ENCODE results near the gene IFT81. TPM values are rescaled to one million over a fixed set of nuclear protein-coding genes. Genes with fewer than 3 reads are reported as not detected.

Gene IFT81
- total and polyA plus RNA-seq, 2 experiments from 2014 or later, result 17.5 to 22.3 TPM

GRCh38 chr12:110252716-110253115 lies 128.6 kb downstream of the IFT81 start (continued):
- no peak for TF ChIP-seq REST (IDR thresholded peaks at IDR 0.05; ENCODE audit: unreplicated experiment)

GRCh38 chr12:110253176-110253575 lies 129.0 kb downstream of the IFT81 start:
- no peaks in the 10 kb centered on the region for H3K27me3 ChIP-seq (ENCODE audit: insufficient read depth)
- no peaks in the 10 kb centered on the region for H4K20me1 ChIP-seq (replicated peaks; ENCODE audit: insufficient read depth)
- Mint-ChIP-seq H3K9me3 (no peaks in the 10 kb centered on the region), H3K4me3 (no peak overlapping the region), H3K27me3 (ENCODE audit: insufficient read depth, low read depth, poor library complexity) (peaks cover 6% of the 10 kb centered on the region), H3K4me1 (peaks cover 4% of the 10 kb centered on the region; the same call in 1 of the 3 replicates), H3K27ac (peak overlapping the region; percentile 32; the same call in 1 of the 2 replicates), H3K36me3 (ENCODE audit: low read depth) (no peaks in the 10 kb centered on the region)
- no peak for DNase-seq (ENCODE audit: low spot score)
- H3K79me2 ChIP-seq (replicated peaks; ENCODE audit: insufficient read depth), result no peaks in the 10 kb centered on the region
- H3K27ac ChIP-seq (ENCODE audit: low read depth), result peak overlapping the region; percentile 51; the same call in 1 of the 2 replicates
- no peak overlapping the region for H2AFZ ChIP-seq
- H3K4me3 ChIP-seq, result no peak overlapping the region
- H3K9me2 ChIP-seq (ENCODE audit: insufficient read depth), result no peaks in the 10 kb centered on the region
- no peaks in the 10 kb centered on the region for H3F3A ChIP-seq (replicated peaks; ENCODE audit: low read depth)
- ATAC-seq, result no peak
- TF ChIP-seq CREB1 (CRISPR knock-in tag; IDR thresholded peaks at IDR 0.05; ENCODE audit: low read depth), result no peak
- no peak for TF ChIP-seq EZH2phosphoT487 (IDR thresholded peaks at IDR 0.05; ENCODE audit: unreplicated experiment)
- TF ChIP-seq EZH2 (IDR thresholded peaks at IDR 0.05; ENCODE audit: low read depth, unreplicated experiment), result no peak
- TF ChIP-seq ZNF114 (CRISPR knock-in tag; IDR thresholded peaks at IDR 0.05), result no peak
- no peak for TF ChIP-seq POLR2AphosphoS5 (IDR thresholded peaks at IDR 0.05; ENCODE audit: low read depth)
- no peak for TF ChIP-seq CTCF (conservative IDR thresholded peaks at IDR 0.05; ENCODE audit: low read depth in 2 of 2)
- TF ChIP-seq ZNF331 (CRISPR knock-in tag; IDR thresholded peaks at IDR 0.05; ENCODE audit: low read depth), result no peak
- TF ChIP-seq ETS1 (IDR thresholded peaks at IDR 0.05), result no peak
- TF ChIP-seq ZNF462 (CRISPR knock-in tag; IDR thresholded peaks at IDR 0.05), result no peak
- TF ChIP-seq NANOG (IDR thresholded peaks at IDR 0.05; ENCODE audit: borderline replicate concordance), result no peak
- no peak for TF ChIP-seq STAT1 (IDR thresholded peaks at IDR 0.05; ENCODE audit: unreplicated experiment)
- H3K36me3 ChIP-seq (ENCODE audit: insufficient read depth), result no peaks in the 10 kb centered on the region
- H3K4me2 ChIP-seq, result no peak overlapping the region
- H3K4me1 ChIP-seq (ENCODE audit: insufficient read depth), result no peaks in the 10 kb centered on the region

Data from GM23338 (cell line).